PC-3 (cell line): ENCODE results near the gene DROSHA. TPM values are rescaled to one million over a fixed set of nuclear protein-coding genes. Genes with fewer than 3 reads are reported as not detected.

Experiments used
- ATAC-seq: fragments of 200-7000 bp; cut with Tn5 transposase; 2 replicates; pipeline ENCODE4 v1.9.1; 2020; ENCODE audit warnings: mild to moderate bottlenecking, moderate library complexity
- BruUV-seq: library from RNA; stranded (reverse); fragments of 400-500 nt; replicated peaks from 2 replicates; lab custom pipeline; 2021; lab: Mats Ljungman, UMichigan
- CTCF ChIA-PET: fragments of 300-600 bp; sonication (Branson Sonifier 250); formaldehyde crosslinking; loops from one replicate; lab custom pipeline; 2022; ENCODE audit warnings: antibody characterized with exemption; lab: Charles Lee
- POLR2A ChIA-PET: fragments of 300-600 bp; sonication (Branson Sonifier 250); formaldehyde crosslinking; loops from one replicate; lab custom pipeline; 2022; ENCODE audit warnings: antibody characterized with exemption; ENCODE audit not compliant: unreplicated experiment; lab: Charles Lee
- DNase-seq: peaks from one replicate; pipeline ENCODE4 v3.0.0-alpha.2; 2015
- H2AFZ ChIP-seq: fragments of 300-600 bp; sonication (generic); 2 replicates; pipeline ENCODE4 v1.6.0; 2016; ENCODE audit warnings: antibody characterized with exemption, low read length
- H3F3A ChIP-seq: fragments of 300-600 bp; sonication (generic); one replicate; pipeline ENCODE4 v1.6.0; 2017; ENCODE audit warnings: antibody characterized with exemption, low read length, control low read depth, mild to moderate bottlenecking; ENCODE audit not compliant: unreplicated experiment
- H3K27ac ChIP-seq: fragments of 300-600 bp; sonication (generic); 2 replicates; pipeline ENCODE4 v1.5.1; 2016; ENCODE audit warnings: mild to moderate bottlenecking, low read length
- H3K27me3 ChIP-seq: fragments of 300-600 bp; sonication (generic); 2 replicates; pipeline ENCODE4 v1.6.1; 2016; ENCODE audit warnings: low read length, mixed read lengths
- H3K36me3 ChIP-seq: fragments of 300-600 bp; sonication (generic); 2 replicates; pipeline ENCODE4 v1.6.1; 2016; ENCODE audit warnings: low read depth, mixed run types, low read length, mixed read lengths
- H3K4me1 ChIP-seq: fragments of 300-600 bp; sonication (generic); 2 replicates; pipeline ENCODE4 v1.5.1; 2016; ENCODE audit warnings: low read length; ENCODE audit not compliant: insufficient read depth
- H3K4me2 ChIP-seq: fragments of 300-600 bp; sonication (generic); 2 replicates; pipeline ENCODE4 v1.6.0; 2016; ENCODE audit warnings: low read length
- H3K4me3 ChIP-seq: fragments of 300-600 bp; sonication (generic); 2 replicates; pipeline ENCODE4 v1.5.1; 2016; ENCODE audit warnings: mild to moderate bottlenecking, low read length, mixed read lengths
- H3K79me2 ChIP-seq: fragments of 300-600 bp; sonication (generic); 2 replicates; pipeline ENCODE4 v1.6.1; 2017; ENCODE audit warnings: low read length, mixed read lengths
- H3K9ac ChIP-seq: fragments of 300-600 bp; sonication (generic); 2 replicates; pipeline ENCODE4 v1.6.0; 2016; ENCODE audit warnings: mild to moderate bottlenecking, low read length
- H3K9me2 ChIP-seq: fragments of 300-600 bp; sonication (generic); replicated peaks from 2 replicates; pipeline ENCODE4 v1.6.1; 2016; ENCODE audit warnings: mixed run types, low read length, mixed read lengths
- H3K9me3 ChIP-seq: fragments of 300-600 bp; sonication (generic); 2 replicates; pipeline ENCODE4 v1.6.1; 2016; ENCODE audit warnings: low read length, mixed read lengths
- H4K20me1 ChIP-seq: fragments of 300-600 bp; sonication (generic); 2 replicates; pipeline ENCODE4 v1.6.1; 2016; ENCODE audit warnings: low read length, mixed read lengths
- CTCF ChIP-seq: fragments of 300-600 bp; sonication (generic); conservative IDR thresholded peaks from 2 replicates; pipeline ENCODE4 v1.5.1; 2017; ENCODE audit warnings: antibody characterized with exemption, low read depth, mild to moderate bottlenecking, low read length
- EZH2 ChIP-seq: fragments of 300-600 bp; sonication (generic); IDR thresholded peaks from one replicate; pipeline ENCODE4 v1.6.1; 2017; ENCODE audit warnings: antibody characterized with exemption, mild to moderate bottlenecking, low read length; ENCODE audit not compliant: unreplicated experiment
- EZH2phosphoT487 ChIP-seq: fragments of 300-600 bp; sonication (generic); IDR thresholded peaks from 2 replicates; pipeline ENCODE4 v1.6.1; 2018; ENCODE audit warnings: mild to moderate bottlenecking, antibody characterized with exemption, low read length, borderline replicate concordance
- intact Hi-C: fragments of 100-400 bp; cut with micrococcal nuclease; formaldehyde crosslinking; loops from 2 replicates; pipeline ENCODE4 v1.9.0; 2023
- total RNA-seq: library from RNA; depleted of rRNA; stranded (reverse); fragments of >200 nt; gene quantifications from 2 replicates; pipeline ENCODE4 v1.2.3, GENCODE V29; 2014; rRNA removed

DROSHA gene
- total RNA-seq, 1 experiment from 2014 or later = 60.7 TPM

GRCh38 chr5:31359839-31360238 lies 172.1 kb downstream of the DROSHA start:
- no peak overlapping the region for H3K27ac ChIP-seq
- no peaks in the 10 kb centered on the region for H3K9me2 ChIP-seq
- no peaks in the 10 kb centered on the region for H3K9me3 ChIP-seq
- ATAC-seq (no peak), DNase-seq (no peak)
- no peak for TF ChIP-seq EZH2phosphoT487
- TF ChIP-seq EZH2 = no peak
- no peak for TF ChIP-seq CTCF
- H3K79me2 ChIP-seq = no peaks in the 10 kb centered on the region
- ChIA-PET POLR2A (no interaction called here), CTCF (no interaction called here)
- no peaks in the 10 kb centered on the region for H3K27me3 ChIP-seq
- no peaks in the 10 kb centered on the region for H3F3A ChIP-seq
- H2AFZ ChIP-seq = no peak overlapping the region
- intact Hi-C loops = no loop called here
- BruUV-seq = no TSS peak
- H3K36me3 ChIP-seq = no peaks in the 10 kb centered on the region
- H4K20me1 ChIP-seq = no peaks in the 10 kb centered on the region
- H3K4me2 ChIP-seq = no peak overlapping the region
- no peak overlapping the region for H3K4me3 ChIP-seq
- no peak overlapping the region for H3K9ac ChIP-seq
- H3K4me1 ChIP-seq = no peaks in the 10 kb centered on the region

GRCh38 chr5:31357038-31357437 lies 174.9 kb downstream of the DROSHA start:
- ATAC-seq = no peak
- Histone ChIP-seq H3K4me1 (no peaks in the 10 kb centered on the region), H3F3A (no peaks in the 10 kb centered on the region), H3K79me2 (no peaks in the 10 kb centered on the region), H3K9ac (no peak overlapping the region), H3K36me3 (no peaks in the 10 kb centered on the region), H3K27me3 (peaks cover 25% of the 10 kb centered on the region), H3K4me2 (no peak overlapping the region), H3K9me3 (no peaks in the 10 kb centered on the region), H3K4me3 (no peak overlapping the region), H2AFZ (no peak overlapping the region), H3K9me2 (no peaks in the 10 kb centered on the region), H3K27ac (no peak overlapping the region), H4K20me1 (no peaks in the 10 kb centered on the region)
- DNase-seq = no peak
- ChIA-PET CTCF (no interaction called here), POLR2A (no interaction called here)
- no TSS peak for BruUV-seq
- intact Hi-C loops = no loop called here
- no peak for TF ChIP-seq EZH2
- TF ChIP-seq EZH2phosphoT487 = no peak
- TF ChIP-seq CTCF = no peak

- no peak overlapping the region for H3K4me3 ChIP-seq
- H3F3A ChIP-seq = no peaks in the 10 kb centered on the region
- H3K79me2 ChIP-seq = no peaks in the 10 kb centered on the region
- H2AFZ ChIP-seq = no peak overlapping the region
- TF ChIP-seq EZH2 (no peak), CTCF (no peak)
- intact Hi-C loops = no loop called here
- peaks cover 31% of the 10 kb centered on the region for H3K27me3 ChIP-seq
- H3K27ac ChIP-seq = no peak overlapping the region
- POLR2A ChIA-PET = no interaction called here
- CTCF ChIA-PET = no interaction called here
- H3K9me3 ChIP-seq = no peaks in the 10 kb centered on the region
- H3K9ac ChIP-seq = no peak overlapping the region
- no peaks in the 10 kb centered on the region for H3K4me1 ChIP-seq
- no peaks in the 10 kb centered on the region for H3K36me3 ChIP-seq
- H3K4me2 ChIP-seq = no peak overlapping the region
- no peaks in the 10 kb centered on the region for H3K9me2 ChIP-seq
- BruUV-seq = no TSS peak
- no peak for DNase-seq
- ATAC-seq = no peak
- no peaks in the 10 kb centered on the region for H4K20me1 ChIP-seq
These were observed 176.6 kb downstream of the DROSHA start for GRCh38 chr5:31355337-31355736.

Other genes with a start within 250 kb of the DROSHA start
- 15.3 and 15.6 TPM in 2 replicates for gene C5orf22, start 208 bp upstream of the DROSHA start, total RNA-seq
- 2.0 and 2.9 TPM in 2 replicates for gene PDZD2, start 107.0 kb upstream of the DROSHA start, total RNA-seq